ENCODE data around the gene TOR1AIP1.
A peak's percentile ranks its signal among the peaks of the same experiment; 100 is the strongest.
"Not testable (repeated sequence)": the region's sequence is repeated elsewhere in the genome, so short reads cannot be mapped to it uniquely, and the experiment has no call there.

Gene TOR1AIP1

GRCh38 chr1:179955731-179956130 lies 73.6 kb downstream of the TOR1AIP1 start:
- peak overlapping the region; percentile 95 for H3K27ac ChIP-seq
- no peak for TF ChIP-seq CTCF (conservative IDR thresholded peaks at IDR 0.05)

DNA sequence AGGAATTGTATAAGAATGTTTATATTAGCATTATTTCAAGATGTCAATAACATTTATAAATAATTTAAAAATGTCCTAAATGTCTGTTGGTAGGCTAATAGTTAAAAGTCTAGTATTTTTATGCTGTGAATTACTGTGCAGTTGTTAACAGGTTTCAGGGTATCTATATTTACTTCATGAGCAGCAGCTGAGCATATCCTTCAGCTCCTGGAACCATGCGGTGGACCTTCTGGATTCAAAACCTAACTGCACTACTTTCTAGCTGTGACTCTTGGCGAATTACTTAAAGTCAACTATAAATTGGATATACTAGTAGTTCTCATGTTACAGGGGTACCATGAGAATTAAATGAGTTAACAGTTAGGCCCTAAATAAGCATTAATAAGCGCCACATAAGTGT lies 76.3 kb downstream of the TOR1AIP1 start:
- TF ChIP-seq CTCF (conservative IDR thresholded peaks at IDR 0.05), result no peak
- no peak overlapping the region for H3K27ac ChIP-seq

DNA sequence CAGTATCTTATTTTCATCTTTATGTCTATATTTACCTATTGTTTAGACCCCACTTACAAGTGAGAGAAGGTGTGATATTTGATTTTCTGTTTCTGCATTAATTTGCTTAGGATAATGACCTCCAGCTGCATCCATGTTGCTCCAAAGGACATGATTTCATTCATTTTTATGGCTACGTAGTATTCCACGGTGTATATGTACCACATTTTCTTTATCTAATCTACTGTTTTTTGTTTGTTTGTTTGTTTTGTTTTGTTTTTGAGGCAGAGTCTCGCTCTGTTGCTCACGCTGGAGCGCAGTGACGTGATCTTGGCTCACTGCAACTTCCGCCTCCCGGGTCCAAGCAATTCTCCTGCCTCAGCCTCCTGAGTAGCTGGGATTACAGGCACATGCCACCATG lies 80.1 kb downstream of the TOR1AIP1 start:
- not testable (repeated sequence) for H3K27ac ChIP-seq

GRCh38 chr1:179966551-179966950 lies 84.5 kb downstream of the TOR1AIP1 start:
- no peak overlapping the region for H3K27ac ChIP-seq
- no peak for TF ChIP-seq CTCF (conservative IDR thresholded peaks at IDR 0.05)

DNA sequence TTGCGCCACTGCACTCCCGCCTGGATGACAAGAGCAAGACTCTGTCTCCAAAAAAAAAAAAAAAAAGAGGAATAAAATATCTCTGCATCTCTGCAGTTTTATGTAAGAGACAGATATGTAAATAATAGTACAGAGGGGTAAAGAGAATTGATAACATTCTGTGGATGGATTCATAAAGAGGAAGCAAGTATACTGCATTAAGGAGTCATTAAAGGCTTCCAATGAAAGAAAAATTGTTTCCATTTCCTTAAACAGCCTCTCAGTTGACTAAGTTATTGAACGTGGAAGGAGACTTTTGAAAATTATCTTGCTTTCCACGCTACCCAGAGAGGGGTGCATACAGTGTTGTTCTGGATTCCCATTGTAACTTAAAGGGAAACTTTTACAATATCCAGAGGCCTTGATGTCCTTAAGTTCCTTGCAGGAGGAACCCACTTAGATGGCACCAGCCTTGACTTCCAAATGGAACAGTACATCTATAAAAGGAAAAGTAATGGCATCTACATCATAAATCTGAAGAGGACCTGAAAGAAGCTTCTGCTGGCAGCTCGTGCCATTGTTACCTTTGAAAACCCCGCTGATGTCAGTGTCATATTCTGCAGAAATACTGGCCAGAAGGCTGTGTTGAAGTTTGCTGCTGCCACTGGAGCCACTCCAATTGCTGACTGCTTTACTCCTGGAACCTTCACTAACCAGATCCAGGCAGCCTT lies 86.4 kb downstream of the TOR1AIP1 start:
- TF ChIP-seq CTCF (conservative IDR thresholded peaks at IDR 0.05), result no peak
- no peak overlapping the region for H3K27ac ChIP-seq

- H3K27ac ChIP-seq, result no peak overlapping the region
- TF ChIP-seq CTCF (conservative IDR thresholded peaks at IDR 0.05), result no peak
Observed at GRCh38 chr1:179968994-179969919, 87.2 kb downstream of the TOR1AIP1 start.

Data from VCaP (cell line).